ENCODE results near the gene CRHR1.

DNA sequence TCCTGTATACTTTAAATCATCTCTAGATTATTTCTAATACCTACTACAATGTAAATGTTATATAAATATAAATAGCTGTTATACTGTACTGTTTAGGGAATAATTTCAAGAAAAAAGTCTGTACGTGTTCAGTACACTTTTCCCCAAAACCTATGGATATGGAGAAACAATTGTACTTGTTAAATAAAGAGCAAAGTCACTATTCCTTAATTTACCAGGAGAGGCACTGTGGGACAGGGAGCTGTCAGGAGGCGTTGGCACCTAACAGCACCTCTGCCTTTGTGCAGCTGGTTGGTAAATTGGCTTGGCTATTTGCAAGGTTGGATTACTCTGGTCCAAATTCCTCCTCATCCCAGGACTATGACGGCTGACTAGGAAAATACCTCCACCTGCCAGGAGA, 28.0 kb downstream of the CRHR1 start:
- TF ChIP-seq POLR2AphosphoS5 (IDR thresholded peaks at IDR 0.05; ENCODE audit: low read depth, low read length) (no peak), POLR2A (IDR thresholded peaks at IDR 0.05; ENCODE audit: low read depth, low read length) (no peak), TAF1 (IDR thresholded peaks at IDR 0.05; ENCODE audit: borderline replicate concordance, low read depth, low read length) (no peak)

Measured in GM12892 (cell line).